SH-SY5Y (cell line): ENCODE data around the gene ZBP1.

ENCODE experiments used
- GATA2 ChIP-seq: IDR thresholded peaks from 2 replicates; pipeline ENCODE4 v1.6.1; 2011; ENCODE audit warnings: mild to moderate bottlenecking, low read depth, low read length
- GATA3 ChIP-seq: IDR thresholded peaks from 2 replicates; pipeline ENCODE4 v1.6.1; 2011; ENCODE audit warnings: low read depth, mild to moderate bottlenecking, low read length, moderate library complexity

ZBP1 gene

DNA sequence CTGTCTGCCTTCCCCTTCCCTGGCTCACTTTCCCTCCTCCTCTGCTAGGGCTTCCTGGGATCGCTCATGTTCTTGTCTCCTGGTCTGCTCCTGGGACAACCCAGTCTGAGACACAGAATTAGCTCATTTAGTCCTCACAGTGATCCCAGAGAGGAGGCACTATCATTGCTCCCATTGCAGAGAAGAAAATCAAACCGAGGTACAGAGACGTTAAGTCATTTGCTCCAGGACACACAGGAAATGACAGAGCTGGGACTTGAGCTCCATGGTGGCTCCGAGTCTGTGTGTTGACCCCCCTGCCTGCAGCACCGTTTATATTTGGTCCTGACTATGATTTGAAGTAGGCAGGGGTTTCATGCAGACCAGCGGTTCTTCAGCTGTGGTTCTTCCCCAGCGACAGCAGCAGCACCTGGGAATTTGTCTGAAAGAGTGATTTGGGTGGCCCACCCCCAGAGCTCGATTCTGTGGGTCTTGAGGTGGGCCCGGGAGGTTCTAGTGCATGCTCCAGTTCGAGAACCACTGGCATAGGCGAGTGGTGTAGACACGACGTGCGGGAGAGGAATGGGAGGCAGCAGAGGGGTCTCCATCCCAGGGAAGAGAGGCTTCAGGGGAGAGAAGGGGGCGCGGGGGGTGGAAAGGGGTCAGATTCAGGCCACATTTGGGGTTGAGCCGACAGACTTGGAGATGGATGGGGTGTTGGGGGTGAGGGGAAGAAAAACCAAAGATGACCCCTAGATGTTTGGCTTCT lies 34.6 kb downstream of the ZBP1 start:
- TF ChIP-seq GATA3 (no peak), GATA2 (no peak)

DNA sequence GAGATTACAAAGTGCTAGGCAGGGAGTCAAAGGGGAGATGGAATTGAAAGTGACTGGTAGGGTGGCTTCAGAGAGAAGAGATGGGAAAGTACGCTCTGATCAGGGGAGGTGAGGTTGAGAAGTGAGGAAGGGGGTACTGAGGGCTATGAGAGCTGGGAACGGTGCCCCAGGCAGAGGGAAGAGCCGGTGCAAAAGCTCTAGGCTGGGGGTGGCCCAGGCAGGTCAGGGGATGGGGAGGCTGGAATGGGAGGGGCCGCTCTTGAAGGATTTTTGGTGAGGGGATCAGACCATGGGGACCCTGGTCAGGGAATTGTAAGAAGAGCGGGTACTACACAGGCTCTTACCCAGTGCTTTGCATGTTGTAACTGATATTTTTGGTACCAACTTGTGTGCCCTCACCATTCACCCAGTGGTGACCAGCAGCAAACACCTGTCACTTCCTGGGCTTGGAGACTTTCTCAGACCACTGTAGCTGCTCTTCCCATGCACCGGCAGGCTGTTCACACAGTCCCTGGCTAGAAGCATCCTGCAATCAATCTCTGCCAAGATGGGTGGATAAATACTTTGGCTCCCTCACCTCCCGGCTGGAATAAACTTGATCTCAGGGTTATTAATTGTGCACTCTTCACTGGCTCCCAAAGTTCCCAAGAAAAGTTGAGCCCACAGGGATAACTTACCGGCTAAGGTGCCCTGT lies 35.3 kb downstream of the ZBP1 start:
- no peak for TF ChIP-seq GATA3
- TF ChIP-seq GATA2 = no peak

DNA sequence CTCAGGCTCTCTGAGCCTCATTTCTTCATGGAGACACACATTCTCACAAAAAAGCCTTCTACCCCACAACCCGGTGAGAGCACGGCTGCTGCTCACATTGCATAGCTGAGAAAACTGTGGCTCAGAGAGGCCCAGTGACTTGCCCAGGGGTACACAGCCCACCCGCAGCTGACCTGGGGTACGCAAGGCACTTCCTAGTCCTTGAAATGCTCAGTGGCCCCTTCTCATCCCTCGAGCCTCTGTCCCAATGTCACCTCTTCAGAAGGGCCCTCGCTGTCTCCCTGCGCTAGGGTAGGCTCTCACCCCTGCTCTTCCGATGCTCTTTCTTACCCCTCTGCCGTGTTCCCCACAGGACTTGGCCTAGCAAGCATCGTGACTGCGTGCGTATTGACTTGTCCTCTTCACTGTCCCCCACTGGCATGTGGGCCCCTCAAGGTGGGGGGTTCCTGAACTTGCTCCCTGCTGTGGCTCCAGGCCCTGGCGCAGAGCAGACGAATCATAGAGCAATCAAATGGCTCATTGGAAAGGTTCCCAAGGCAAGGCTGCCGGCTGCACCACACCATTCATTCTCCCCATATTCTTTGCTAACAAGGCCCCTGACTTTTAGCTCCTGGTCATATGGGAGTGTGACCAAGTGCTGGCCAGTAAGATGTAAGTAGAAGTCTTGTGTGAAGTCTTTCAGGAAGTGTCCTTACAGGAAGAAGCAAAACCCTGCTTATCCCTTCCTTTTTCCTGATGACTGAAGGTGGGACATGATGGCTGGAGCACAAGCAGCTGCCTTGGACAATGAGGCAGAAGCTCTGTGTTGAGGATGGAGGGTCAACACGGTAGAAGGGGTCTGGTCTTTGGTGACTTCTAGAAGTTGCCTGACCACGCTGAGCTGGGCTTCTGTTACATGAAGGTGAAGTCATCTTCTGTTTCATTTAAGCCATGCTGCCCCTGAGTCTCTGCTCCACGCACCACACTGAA lies 36.7 kb downstream of the ZBP1 start:
- TF ChIP-seq GATA2 = no peak
- no peak for TF ChIP-seq GATA3

DNA sequence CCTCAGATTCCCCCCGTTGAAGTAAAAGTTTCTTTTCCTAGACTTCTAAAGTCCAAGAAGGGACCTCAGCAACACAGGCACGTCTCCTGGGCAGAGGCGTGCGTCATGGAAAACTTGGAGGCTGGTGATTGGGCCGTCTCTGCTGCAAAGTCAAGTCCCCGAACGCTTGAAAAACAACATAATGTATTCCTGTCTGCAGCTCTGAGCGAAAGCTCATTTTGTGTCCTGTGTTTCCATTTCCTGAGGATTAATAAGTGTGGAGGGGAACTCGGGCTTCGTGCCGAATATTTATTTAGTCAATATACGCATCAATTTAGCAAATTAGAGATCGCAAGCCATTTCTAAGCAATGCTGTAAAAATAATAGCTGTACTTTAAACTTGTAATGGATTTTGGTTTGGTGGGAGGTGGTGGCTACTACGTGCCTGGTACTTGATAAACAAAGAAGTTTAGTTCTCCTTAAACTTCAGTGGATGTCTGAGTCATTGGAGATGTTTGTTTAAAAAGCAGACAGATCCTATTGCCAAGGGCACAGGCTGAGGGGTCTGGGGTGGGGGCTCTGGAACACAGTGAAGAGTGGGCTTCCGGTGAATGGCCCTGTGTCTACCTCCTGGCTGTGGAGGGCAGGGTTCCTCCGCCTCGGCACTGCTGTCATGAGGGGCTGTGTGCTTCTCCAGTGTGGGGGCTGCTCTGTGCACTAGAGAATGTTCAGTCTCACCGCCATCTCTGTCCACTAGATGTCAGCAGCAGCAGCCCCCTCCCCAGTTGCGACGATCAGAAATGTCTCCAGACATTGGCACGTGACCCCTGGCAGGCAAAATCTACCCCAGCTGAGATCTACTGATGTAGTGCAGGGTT lies 37.6 kb downstream of the ZBP1 start:
- TF ChIP-seq GATA2 (no peak), GATA3 (no peak)

DNA sequence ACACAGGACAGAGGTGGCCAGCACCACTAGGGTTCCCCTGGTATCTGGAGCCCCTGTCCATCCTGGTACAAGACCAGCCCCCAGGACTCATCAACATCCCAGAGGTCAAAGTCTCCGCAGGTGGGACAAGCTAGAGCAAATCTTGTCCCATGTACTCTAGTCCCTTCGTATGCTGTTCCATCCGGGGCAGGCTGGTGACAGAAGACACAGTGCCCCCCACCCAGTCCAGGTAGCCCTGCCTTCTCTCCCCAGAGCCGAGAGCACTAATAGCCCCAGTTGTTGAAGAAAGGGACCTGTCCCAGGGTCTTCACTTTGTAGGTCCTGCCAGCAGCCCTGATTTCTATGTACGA lies 38.2 kb downstream of the ZBP1 start:
- TF ChIP-seq GATA3 = no peak
- no peak for TF ChIP-seq GATA2

DNA sequence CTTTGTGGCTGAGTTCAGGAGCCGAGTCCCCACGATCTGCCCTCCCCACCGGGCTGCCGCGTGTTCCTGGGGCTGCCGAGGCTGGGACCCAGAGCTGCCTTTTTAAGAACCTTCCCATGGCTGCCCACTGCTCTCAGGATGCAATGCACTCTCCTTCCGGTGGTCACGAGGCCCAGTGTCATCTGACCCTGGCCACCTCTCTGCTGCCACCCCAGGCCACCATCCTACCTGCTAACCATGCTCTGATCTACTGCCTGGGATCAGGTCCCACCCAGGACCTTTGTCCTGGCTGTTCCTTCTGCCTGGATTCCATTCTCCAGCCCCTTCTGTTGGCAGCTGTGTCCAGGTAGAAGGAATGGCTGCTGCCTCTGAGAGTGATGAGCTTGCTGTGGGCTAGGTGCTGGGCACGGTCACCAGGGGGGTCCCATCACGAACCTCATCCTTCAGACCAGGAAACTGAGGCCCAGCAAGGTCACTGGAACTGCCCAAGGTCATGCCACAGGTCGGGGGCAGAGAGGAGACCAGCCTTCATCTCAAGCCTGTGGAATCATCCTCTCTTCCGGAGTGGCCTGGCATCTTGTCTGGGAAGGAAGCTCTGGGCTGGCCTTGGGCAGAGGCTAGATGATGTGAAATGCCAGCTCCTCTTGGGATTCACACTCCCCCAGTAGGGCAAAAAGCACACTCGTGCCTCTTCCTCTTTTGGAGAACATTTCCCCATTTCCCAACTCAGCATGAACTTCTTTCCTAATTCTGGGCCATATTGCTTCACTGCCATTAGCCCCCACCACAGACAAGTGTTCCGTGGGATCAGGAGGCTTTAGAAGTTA lies 38.8 kb downstream of the ZBP1 start:
- TF ChIP-seq GATA3 = no peak
- TF ChIP-seq GATA2 = no peak

DNA sequence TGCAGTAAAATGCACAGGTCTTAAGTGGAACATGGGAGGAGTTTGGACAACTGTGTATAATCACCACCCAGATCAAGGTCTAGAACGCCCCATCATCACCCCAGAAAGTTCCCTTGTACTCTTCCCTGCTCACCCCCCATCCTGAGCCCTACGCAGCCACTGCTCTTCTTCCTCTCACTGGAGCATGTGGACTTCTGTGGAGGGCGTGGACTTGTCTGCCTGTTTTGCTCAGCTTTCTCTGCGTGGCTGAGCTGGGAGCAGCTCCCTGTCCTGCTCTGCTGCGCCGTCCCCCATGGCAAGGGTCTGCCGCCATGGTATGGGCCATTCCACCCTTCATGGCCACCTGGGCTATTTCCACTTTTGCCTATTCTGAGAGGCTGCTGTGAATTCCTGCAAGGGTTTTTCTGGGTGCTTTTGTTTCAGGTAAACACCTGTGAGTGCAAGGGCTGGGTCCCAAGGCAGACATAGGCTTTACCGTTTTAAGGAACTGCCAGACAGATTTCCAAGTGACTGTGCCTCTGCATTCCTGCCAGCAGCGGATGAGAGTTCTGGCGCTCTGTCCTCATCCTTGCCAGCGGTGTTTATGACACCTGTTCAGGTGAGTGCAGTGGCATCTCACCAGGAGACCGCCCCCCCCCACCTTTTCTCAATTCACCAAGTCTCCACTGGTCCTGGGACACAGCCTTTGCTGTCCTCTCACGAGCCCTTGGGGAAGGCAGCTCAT lies 39.6 kb downstream of the ZBP1 start:
- TF ChIP-seq GATA3 = no peak
- no peak for TF ChIP-seq GATA2

DNA sequence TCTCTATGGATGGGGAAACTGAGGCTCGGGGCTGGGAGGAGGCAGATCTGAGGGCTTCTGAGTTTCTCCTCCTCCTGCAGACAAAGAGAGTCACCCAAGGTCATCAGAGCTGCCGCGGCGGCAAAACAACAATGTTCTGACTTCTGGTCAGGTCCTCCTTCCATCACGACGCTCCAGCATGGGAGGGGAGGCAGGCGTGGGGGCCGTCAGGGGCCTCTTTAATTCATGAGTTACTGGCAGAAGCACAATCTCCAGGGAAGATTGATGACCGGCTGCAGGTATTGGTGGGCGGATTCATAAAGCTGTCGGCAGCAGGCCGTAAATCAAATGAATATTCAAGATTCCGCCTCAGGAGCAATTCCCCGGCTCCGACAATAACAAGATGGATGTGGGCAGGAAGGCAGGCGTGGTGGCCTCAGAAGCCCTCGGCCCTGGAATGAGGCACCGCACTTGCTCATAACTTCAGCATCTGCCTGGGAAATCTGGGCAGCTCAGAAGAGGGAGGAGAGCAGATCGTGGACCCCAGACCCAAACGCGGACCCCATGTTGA lies 40.3 kb downstream of the ZBP1 start:
- TF ChIP-seq GATA3 = no peak
- no peak for TF ChIP-seq GATA2

DNA sequence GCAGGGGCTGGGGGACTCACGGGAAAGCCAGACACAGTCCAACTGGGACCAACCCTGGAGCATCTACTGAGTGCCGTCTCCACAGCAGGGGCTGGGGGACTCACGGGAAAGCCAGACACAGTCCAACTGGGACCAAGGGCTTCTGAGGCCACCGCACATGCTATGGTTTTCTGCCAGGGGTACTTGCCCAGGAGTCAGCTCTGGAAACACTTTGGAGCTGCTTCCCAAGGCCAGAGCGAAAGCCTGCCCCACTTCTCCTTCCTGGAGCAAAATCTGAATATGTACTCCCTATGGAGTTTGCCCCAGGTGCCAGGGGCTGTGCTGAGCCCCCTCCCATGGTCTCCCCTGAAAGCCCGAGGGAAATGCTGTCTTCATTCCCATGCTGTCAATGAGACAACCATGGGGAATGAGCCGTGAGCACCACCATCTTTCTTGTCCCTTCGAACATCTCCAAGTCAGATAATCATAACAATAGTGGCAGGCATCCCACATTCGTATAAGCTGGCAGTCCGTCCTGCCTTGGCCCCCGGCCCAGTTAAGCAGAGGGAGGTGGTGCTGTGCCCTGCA lies 40.8 kb downstream of the ZBP1 start:
- TF ChIP-seq GATA3 (no peak), GATA2 (no peak)

DNA sequence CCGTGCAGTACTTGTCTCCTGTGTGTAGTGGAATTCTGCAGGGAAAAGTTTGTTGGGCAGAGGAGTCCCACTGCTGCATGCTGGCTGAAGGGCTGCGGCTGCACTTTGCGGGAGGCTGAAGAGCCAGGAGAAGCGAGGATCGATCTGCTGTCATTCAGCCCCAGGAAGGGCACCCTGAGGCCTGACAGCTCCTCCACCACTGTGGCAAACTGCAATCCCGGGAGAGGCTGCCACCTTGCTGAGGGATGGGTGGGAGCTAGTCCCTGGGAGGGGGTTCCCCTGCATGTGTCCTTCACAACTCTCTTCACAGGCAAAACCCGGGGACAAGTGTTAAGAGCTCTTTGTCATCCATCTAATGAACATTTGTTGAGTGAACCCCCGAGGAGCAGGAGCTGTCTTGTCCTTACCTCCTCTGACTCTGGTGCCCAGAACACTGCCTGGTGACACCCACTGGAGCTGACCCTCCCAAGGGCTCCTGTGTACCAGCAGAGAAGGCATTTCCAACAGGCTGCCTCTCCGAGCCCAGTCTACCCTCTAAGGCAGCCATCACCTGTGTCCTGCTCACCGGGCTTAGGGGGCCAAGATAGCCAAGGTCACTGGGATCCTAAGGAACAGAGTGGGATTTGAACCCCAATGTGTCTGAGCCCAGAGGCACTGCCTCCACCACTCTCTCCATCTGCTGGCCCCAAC lies 41.6 kb downstream of the ZBP1 start:
- no peak for TF ChIP-seq GATA3
- TF ChIP-seq GATA2 = no peak
